GM21723 (cell line): ENCODE measurements around the gene ZNF652.
"Not testable (repeated sequence)": the region's sequence is repeated elsewhere in the genome, so short reads cannot be mapped to it uniquely, and the experiment has no call there.

ENCODE experiments used
- ATAC-seq: cut with Tn5 transposase; IDR thresholded peaks from one replicate; pipeline ENCODE4 v1.9.1; 2021; ENCODE audit warnings: mild to moderate bottlenecking, moderate library complexity; ENCODE audit not compliant: unreplicated experiment

The ZNF652 gene

GRCh38 chr17:49361902-49362722 lies at the start of gene ZNF652:
Gene ZNF652, minus strand, starts transcription at chr17:49362250. Its CDS starts 44,525 bp downstream, at chr17:49317725.
- peak; percentile 49 for ATAC-seq

DNA sequence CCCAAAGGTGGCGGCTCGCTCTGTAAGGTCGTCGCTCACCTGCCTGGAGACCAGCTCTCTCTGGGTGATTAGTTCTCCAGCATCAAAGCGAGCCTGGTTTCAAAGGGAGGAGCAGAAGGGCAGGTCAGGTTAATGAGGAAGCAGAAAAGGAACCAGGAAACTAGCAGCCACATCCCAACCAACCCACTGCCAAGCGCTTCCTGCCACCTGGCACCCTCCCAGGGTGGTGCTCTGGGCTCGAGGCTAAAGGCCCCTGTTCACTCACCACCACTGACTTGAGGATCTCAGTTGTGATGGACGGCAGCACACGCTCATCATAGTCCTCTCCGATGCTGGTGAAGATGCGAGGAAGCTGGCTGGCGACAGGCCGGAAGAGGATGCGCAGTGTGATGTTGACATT lies 47.0 kb upstream of the ZNF652 start:
- ATAC-seq = no peak

DNA sequence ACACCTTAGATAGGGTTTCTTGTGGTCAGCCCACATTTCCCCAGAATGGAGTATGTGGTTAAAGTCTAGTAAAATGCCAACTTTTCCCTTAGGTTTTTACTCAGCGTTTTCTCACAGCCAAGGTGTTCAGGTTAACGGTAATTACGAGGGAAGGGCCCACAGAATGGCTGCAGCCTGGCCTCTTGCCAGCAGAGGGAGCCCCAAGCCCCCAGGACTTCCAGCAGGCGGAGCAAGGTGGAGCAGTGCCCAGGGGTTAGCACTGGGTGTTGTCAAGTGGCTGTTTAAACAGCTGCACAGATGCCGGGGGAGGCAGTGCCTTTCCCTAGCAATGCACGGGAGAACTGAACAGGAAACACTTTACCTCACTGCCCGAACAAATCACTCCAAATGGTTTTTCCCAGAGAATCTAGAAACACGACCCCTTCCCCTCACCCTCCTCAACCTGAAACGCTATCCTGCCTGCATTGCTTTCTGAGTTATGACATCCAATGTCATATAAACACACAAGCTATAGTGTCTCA lies 46.0 kb upstream of the ZNF652 start:
- ATAC-seq = no peak

GRCh38 chr17:49407086-49407485 lies 45.0 kb upstream of the ZNF652 start:
- ATAC-seq = no peak

DNA sequence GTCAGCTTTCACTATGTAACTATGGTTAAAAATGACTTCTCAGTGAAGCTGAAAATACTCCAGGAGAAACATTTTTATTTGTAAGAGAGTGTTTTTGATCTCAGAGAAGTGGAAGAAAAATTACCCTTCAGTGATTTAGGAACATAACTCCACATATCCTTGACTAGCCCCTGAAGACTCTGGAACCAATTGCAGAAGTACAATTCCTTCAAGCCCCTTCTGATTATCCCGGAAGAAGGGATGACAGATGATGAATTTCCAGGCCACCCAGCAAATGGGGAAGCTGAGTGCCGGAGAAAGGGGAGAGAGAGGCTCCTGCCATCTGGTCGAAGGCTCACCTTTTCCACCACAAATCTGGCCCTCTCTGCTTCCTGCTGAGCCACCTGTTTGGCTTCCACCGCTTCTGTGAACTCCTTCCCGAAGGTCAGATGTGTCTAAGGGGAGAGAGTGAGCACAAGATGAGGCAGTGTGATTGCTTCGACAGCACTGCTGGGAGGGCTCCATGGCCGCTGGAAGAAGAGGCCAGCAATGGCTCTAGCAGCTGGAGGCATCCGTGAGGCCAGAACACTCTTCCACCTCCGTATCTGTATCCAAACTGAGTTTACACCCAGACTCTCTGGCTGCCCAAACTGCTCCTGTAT lies 44.5 kb upstream of the ZNF652 start:
- no peak for ATAC-seq

DNA sequence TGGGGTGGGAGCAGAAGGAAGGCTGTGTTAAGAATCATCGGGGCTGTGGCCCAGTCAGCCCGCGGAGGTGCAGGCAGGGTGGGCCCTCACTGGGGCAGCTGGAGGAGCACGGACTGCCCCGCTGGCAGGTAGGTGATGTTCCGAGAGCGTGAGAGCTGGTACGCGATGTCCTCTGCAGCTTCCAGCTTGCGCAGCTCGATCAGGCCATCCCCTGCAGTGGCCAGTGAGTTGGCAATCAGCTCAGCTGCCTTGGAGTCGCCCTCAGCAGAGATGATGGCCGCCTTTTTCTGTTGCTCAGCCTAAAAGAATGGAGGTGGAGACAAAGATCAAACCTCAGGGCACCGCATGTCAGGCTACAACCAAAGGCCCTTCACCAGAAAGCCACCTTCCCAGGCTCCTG lies 42.9 kb upstream of the ZNF652 start:
- no peak for ATAC-seq

- no peak for ATAC-seq
Measured at GRCh38 chr17:49404361-49404760, 42.3 kb upstream of the ZNF652 start.

DNA sequence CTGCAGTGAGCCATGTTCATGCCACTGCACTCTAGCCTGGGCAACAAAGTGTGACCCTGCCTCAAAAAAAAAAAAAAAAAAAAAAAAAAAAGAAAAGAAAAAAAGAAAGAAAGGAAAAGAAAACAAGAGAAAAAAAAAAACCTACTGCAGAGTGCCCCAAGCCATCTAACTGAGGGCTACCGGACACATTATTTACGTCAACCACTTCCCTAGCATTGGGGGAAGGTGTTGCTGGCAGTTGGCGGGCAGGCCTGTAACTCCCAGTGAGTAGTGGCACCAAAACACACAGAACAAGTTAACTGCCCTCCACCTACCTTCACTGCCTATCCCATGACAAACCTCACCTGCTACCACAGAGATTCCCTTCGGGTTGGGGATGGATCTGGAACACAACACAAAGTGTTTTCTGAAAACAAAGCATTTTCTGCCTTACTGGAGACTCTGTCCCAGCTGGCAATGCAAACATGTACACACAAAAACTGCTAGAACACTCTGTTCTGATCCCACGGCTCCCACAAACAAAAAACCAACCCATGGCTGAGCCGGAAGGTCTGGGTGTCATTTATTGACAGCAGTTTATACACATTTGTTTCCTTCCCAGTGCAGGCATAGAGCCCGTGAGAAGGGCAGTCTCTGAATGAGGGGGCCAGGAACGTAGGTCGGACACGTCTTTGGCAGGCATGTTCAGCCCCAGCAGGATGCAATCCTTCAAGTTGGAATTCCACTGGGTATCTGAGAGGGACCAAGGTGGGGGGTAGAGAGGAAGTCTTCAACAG lies 41.7 kb upstream of the ZNF652 start:
- ATAC-seq = no peak

- no peak for ATAC-seq
Measured at GRCh38 chr17:49402706-49403105, 40.7 kb upstream of the ZNF652 start.

DNA sequence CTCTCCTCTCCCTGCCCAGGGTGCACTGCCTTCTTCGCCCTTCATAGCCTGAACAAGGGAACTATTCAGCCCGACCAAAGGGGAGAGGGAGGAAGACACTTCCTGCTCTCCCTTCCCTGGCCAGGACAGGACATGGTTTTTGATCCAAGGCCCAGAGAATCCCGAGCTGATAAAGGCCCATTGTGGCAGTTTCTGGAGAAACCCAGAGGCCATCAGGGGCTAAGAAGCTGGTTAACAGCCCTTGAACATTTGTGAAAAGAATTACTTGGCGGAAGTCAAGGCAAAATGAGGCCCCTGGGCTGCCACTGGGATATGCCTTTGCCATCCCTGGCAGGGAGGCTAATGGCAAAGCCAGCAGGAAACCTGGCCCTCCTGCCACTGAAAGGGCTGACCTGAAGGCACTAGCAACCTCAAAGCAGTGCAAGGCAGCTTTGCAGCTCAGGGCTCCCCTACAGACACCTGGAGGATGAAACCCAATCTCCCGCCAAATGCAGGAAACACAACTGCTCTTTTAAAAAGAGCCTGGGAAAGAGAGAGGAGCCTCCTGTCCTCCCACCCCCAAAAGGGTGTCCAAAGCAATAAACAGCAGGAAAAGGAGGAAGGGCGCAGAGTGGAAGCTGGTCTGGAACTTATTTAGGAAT lies 40.0 kb upstream of the ZNF652 start:
- ATAC-seq = no peak

- no peak for ATAC-seq
Measured at GRCh38 chr17:49399995-49400394, 37.9 kb upstream of the ZNF652 start.

DNA sequence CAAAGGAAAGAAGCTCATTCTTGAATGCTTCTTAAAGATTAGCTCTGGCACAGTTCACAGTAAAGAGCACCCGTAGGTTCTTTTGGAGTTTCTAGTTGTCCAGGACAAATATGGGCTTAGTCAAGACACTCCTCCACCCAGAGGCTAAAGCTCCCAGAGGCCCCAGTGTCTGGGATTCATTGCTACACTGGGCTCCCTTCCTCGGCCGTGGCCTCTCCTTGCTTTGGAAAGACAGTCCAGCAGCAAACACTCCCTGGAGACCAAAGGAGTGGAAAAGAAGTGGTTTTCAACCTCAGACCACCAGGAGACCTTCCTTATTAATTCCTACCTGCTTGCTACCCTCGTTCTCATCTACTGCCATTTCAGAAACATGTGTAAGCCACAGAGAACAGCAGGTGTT lies 35.5 kb upstream of the ZNF652 start:
- no peak for ATAC-seq

- no peak for ATAC-seq
Measured at GRCh38 chr17:49393491-49394255, 31.6 kb upstream of the ZNF652 start.

DNA sequence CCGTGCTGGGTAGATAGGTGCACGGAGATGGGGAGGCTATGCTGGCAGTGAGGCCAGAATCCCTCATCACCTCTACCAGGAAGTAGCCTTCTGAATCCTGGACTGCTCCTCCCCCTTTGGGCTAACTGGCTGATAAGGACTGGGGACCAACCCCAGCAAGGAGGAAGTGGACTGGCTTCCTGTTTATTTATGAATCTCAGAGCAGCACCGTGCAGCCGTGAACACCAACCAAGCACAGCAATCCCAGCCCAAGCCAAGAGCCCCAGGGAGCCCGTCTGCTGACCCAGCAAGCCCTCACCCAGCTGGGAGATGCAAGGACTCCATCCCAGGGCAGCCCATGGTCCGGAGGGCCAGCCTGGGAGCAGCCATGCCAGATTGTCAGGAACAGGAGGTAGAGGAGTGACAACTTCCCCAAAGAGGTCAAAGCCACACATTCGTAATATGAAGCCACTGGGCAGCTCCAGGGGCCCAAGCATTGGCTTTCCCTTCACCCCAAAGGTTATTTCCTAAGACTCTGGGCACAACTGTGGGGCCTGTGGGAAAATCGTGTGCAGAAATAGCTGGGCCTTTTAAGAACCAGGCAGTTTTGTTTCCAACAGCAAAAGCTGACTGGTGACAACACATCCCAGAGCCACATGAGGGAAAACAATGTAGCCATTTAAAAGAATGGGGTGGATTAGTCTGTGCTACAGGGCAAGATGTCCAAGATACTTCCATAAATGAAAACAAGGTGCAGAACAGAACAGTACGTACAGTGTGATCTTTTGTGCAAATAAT lies 28.7 kb upstream of the ZNF652 start:
- no peak for ATAC-seq

DNA sequence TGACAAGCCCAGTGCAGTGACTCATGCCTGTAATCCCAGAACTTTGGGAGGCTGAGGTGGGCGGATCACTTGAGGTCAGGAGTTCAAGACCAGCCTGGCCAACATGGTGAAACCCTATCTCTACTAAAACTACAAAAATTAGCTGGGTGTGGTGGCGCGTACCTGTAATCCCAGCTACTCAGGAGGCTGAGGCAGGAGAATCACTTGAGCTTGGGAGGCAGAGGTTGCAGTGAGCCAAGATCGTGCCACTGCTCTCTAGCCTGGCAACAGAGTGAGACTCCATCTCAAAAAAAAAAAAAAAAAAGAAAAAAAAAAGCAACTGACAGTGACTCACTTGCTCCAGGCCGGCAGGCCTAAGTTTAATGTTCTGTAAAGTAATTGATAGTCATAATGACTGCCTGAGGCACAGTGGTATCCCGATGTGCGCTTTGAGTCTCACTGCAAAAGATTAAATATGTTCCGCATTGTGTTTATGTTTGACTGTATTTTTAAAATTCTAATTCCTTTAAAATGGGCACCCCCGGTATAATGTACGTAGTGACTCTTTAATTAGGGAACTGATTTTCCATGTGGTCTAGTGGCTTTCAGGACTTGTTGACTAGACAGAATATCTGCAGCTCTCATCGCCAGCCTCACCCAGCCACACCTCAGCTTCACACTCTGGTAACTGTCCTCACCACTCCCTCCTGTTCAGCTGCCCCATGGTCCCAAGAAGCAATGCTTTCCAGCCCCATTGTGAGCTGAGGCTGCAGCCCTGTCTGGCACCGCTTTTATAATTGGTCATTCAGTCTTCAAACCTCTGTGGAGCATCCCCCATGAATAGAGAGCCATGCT lies 27.7 kb upstream of the ZNF652 start:
- ATAC-seq = not testable (repeated sequence)

- ATAC-seq = no peak
Measured at GRCh38 chr17:49388692-49389513, 26.9 kb upstream of the ZNF652 start.

DNA sequence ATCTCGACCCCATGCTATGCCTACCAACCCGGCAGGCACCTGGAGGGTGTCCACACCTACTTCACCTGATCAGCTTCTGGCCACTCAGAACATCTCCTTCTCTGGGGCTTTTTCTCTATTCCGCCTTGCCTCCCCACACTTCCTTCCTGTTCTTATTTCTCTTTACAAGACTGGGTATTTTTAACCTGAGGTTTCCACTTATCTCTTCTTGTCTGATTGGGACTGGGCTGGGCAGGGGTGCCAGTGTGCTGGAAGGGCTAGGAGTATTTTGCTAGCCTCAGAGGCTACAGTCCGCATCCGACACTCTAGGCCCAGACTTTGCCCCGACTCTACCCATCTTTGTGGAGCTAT lies 26.2 kb upstream of the ZNF652 start:
- ATAC-seq = peak; percentile 64
